Astrocyte (in vitro differentiated cells and primary cell): ENCODE data around the gene PAFAH2. TPM values are rescaled to one million over a fixed set of nuclear protein-coding genes. Genes with fewer than 3 reads are reported as not detected.
A peak's percentile ranks its signal among the peaks of the same experiment; 100 is the strongest.

Experiments used
- DNase-seq: peaks from one replicate; pipeline ENCODE4 v3.0.0-alpha.2; 2010; ENCODE audit warnings: low read depth
- FAIRE-seq: peaks from 2 replicates; lab custom pipeline; 2011; peaks lifted over from hg19 to GRCh38; lab: Jason Lieb, UNC
- H2AFZ ChIP-seq: 2 replicates; pipeline ENCODE4 v1.6.0; 2012; ENCODE audit warnings: low read depth, low read length, inconsistent platforms
- H3K27ac ChIP-seq: 2 replicates; pipeline ENCODE4 v1.5.1; 2011; ENCODE audit warnings: low read depth, low read length, inconsistent platforms
- H3K27me3 ChIP-seq: 2 replicates; pipeline ENCODE4 v1.6.0; 2011; ENCODE audit warnings: low read length, inconsistent platforms; ENCODE audit not compliant: insufficient read depth
- H3K36me3 ChIP-seq: 2 replicates; pipeline ENCODE4 v1.5.1; 2011; ENCODE audit warnings: low read length, inconsistent platforms; ENCODE audit not compliant: insufficient read depth
- H3K4me1 ChIP-seq: 2 replicates; pipeline ENCODE4 v1.5.1; 2011; ENCODE audit warnings: low read length, inconsistent platforms; ENCODE audit not compliant: insufficient read depth
- H3K4me2 ChIP-seq: 2 replicates; pipeline ENCODE4 v1.6.0; 2012; ENCODE audit warnings: low read length, inconsistent platforms
- H3K4me3 ChIP-seq: 2 replicates; pipeline ENCODE4 v1.5.1; 2011; ENCODE audit warnings: low read depth, mild to moderate bottlenecking, low read length, inconsistent platforms; ENCODE audit not compliant: insufficient read depth
- H3K79me2 ChIP-seq: 2 replicates; pipeline ENCODE4 v1.6.0; 2012; ENCODE audit warnings: mild to moderate bottlenecking, low read length, inconsistent platforms; ENCODE audit not compliant: insufficient read depth
- H3K9ac ChIP-seq: 2 replicates; pipeline ENCODE4 v1.6.0; 2012; ENCODE audit warnings: mild to moderate bottlenecking, low read length, inconsistent platforms
- H3K9me3 ChIP-seq: 2 replicates; pipeline ENCODE4 v1.5.1; 2012; ENCODE audit warnings: low read depth, mild to moderate bottlenecking, low read length, inconsistent platforms; ENCODE audit not compliant: insufficient read depth
- H4K20me1 ChIP-seq: 2 replicates; pipeline ENCODE4 v1.6.0; 2012; ENCODE audit warnings: low read length, inconsistent platforms; ENCODE audit not compliant: insufficient read depth
- H3K27ac Mint-ChIP-seq: one replicate; pipeline ENCODE4 v1.8.0; 2021; ENCODE audit warnings: mild to moderate bottlenecking, mixed read lengths; ENCODE audit not compliant: unreplicated experiment
- H3K27me3 Mint-ChIP-seq: one replicate; pipeline ENCODE4 v1.8.0; 2021; ENCODE audit warnings: low read depth, mixed read lengths; ENCODE audit not compliant: unreplicated experiment
- H3K36me3 Mint-ChIP-seq: one replicate; pipeline ENCODE4 v1.8.0; 2021; ENCODE audit warnings: low read depth, mixed read lengths; ENCODE audit not compliant: unreplicated experiment
- H3K4me1 Mint-ChIP-seq: one replicate; pipeline ENCODE4 v1.8.0; 2021; ENCODE audit warnings: low read depth, mixed read lengths; ENCODE audit not compliant: unreplicated experiment
- H3K4me3 Mint-ChIP-seq: one replicate; pipeline ENCODE4 v1.8.0; 2021; ENCODE audit warnings: mild to moderate bottlenecking, moderate library complexity, mixed read lengths; ENCODE audit not compliant: unreplicated experiment
- H3K9me3 Mint-ChIP-seq: one replicate; pipeline ENCODE4 v1.8.0; 2021; ENCODE audit warnings: mild to moderate bottlenecking, mixed read lengths; ENCODE audit not compliant: unreplicated experiment
- CTCF ChIP-seq: IDR thresholded peaks from 2 replicates; pipeline ENCODE4 v1.5.1; 2011; ENCODE audit warnings: low read depth, mild to moderate bottlenecking, inconsistent platforms, low read length, moderate library complexity; ENCODE audit not compliant: insufficient read depth
- EZH2 ChIP-seq: IDR thresholded peaks from 2 replicates; pipeline ENCODE4 v1.6.1; 2012; ENCODE audit warnings: mild to moderate bottlenecking, low read length, inconsistent platforms; ENCODE audit not compliant: insufficient read depth
- total RNA-seq: library from RNA; stranded (reverse); gene quantifications from 2 replicates; pipeline ENCODE4 v1.2.1, GENCODE V29; 2021

Gene PAFAH2
- total RNA-seq, 1 donor from 2014 or later, result 14.1 TPM

DNA sequence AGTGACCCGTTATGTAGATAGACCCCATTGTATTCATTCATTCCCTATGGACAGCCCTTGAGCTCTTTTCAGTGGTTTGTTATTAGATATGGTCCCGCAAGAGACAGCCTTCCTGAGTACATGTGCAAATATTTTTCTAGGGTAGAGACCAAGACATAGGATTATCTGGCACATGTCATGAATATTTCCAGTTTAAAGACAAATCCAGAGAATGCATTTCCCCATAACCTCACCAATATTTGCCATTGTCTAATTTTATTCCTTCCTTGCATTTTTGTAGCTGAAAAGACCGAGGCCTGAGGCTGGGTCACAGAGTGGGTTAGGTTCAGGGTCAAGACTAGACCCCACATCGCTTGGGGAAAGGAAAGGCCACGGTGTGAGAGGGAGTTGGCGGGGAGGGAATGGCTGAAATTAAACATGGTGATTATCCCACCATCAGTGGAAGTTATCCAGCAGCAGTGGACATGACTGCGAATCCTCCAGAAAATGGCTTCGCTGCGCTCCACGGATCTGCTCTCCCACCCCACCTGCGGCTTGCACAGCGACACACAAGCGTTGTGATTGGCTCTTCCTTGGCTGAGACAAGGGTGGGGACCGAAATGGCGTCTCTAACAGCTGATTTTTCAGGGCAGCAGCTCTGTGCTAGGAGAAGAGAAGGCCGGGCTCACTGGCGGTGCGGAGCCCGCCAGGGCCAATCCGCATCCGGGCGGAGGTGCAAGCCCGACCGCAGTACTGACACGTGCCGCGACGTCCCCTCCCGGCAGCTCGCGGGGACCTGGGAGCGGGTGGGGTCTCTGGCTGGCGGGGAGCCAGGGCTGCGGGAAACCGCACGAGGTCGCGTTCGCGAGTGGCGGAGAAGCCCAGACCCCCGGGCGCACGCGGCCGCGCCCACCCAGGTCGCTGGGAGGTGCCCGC is 75.5 kb downstream of the PAFAH2 start:
- H3K27ac ChIP-seq, result no peak overlapping the region
- peak overlapping the region; percentile 67 for H3K9ac ChIP-seq
- no peak for TF ChIP-seq EZH2
- no peak for TF ChIP-seq CTCF
- no peaks in the 10 kb centered on the region for H4K20me1 ChIP-seq
- no peaks in the 10 kb centered on the region for H3K79me2 ChIP-seq
- H3K4me2 ChIP-seq, result peak overlapping the region; percentile 94
- peak overlapping the region; percentile 79 for H3K4me3 Mint-ChIP-seq
- H3K4me1 Mint-ChIP-seq, result peaks cover 10% of the 10 kb centered on the region
- no peaks in the 10 kb centered on the region for H3K9me3 ChIP-seq
- DNase-seq (peak; percentile 33), FAIRE-seq (no peak)
- H3K4me1 ChIP-seq, result peaks cover 18% of the 10 kb centered on the region
- H3K9me3 Mint-ChIP-seq, result no peaks in the 10 kb centered on the region
- H3K36me3 Mint-ChIP-seq, result no peaks in the 10 kb centered on the region
- peaks cover 14% of the 10 kb centered on the region for H3K27me3 Mint-ChIP-seq
- peak overlapping the region; percentile 59 for H3K27ac Mint-ChIP-seq
- peak overlapping the region; percentile 87 for H2AFZ ChIP-seq
- peaks cover 5% of the 10 kb centered on the region for H3K27me3 ChIP-seq
- H3K36me3 ChIP-seq, result no peaks in the 10 kb centered on the region
- peak overlapping the region; percentile 57 for H3K4me3 ChIP-seq

DNA sequence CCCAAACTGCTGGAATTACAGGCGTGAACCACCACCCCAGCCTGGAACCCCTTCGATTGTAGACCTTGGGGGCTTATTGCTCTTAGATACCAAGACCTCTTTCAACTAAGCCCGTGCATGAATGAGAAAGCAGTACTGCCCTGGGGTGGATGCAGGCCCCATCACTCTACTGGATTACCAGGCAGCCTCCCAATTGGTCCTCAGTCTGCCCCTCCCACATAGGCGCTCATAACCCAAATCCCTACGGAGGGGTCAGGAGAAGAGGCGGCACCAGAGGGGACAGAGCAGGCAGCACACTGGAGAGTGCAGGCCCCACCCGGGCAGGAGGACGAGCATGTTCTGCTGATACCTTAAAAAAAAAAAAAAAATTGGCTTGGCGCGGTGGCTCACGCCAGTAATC is 79.2 kb downstream of the PAFAH2 start:
- Histone ChIP-seq H3K9me3 (no peaks in the 10 kb centered on the region), H2AFZ (no peak overlapping the region), H3K4me2 (no peak overlapping the region), H3K4me3 (no peak overlapping the region), H3K27ac (no peak overlapping the region), H3K79me2 (no peaks in the 10 kb centered on the region), H3K36me3 (no peaks in the 10 kb centered on the region), H3K9ac (no peak overlapping the region), H4K20me1 (no peaks in the 10 kb centered on the region), H3K27me3 (no peaks in the 10 kb centered on the region), H3K4me1 (peaks cover 16% of the 10 kb centered on the region)
- FAIRE-seq, result no peak
- Mint-ChIP-seq H3K9me3 (no peaks in the 10 kb centered on the region), H3K4me1 (peaks cover 19% of the 10 kb centered on the region), H3K27me3 (peaks cover 14% of the 10 kb centered on the region), H3K36me3 (no peaks in the 10 kb centered on the region), H3K27ac (no peak overlapping the region), H3K4me3 (no peak overlapping the region)
- no peak for DNase-seq
- TF ChIP-seq EZH2 (no peak), CTCF (no peak)

DNA sequence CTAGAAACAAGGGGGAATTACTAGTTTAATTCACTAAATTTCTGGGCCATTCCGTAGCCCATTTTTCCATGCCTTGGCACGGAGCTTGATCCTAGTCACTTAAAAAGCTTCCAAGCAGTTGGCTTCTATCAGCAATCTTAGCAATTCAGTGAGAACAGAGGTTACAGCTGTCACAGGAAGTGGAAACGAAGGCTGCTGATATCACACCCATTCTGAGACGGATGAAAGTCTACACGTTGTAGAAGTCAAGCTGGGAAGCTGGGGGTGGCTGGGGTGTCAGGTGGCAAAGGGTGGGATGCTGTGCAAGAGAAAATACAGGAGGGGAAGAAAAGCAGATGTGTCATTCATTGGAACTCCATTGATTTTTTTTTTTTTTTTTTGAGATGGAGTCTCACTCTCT is 79.9 kb downstream of the PAFAH2 start:
- Histone ChIP-seq H3K27ac (no peak overlapping the region), H3K9ac (no peak overlapping the region), H3K4me3 (no peak overlapping the region), H3K79me2 (no peaks in the 10 kb centered on the region), H3K4me1 (peaks cover 10% of the 10 kb centered on the region), H3K4me2 (no peak overlapping the region), H3K36me3 (no peaks in the 10 kb centered on the region), H2AFZ (no peak overlapping the region), H3K9me3 (no peaks in the 10 kb centered on the region), H4K20me1 (no peaks in the 10 kb centered on the region), H3K27me3 (no peaks in the 10 kb centered on the region)
- H3K27me3 Mint-ChIP-seq, result peaks cover 10% of the 10 kb centered on the region
- no peaks in the 10 kb centered on the region for H3K36me3 Mint-ChIP-seq
- DNase-seq (no peak), FAIRE-seq (no peak)
- H3K27ac Mint-ChIP-seq, result peak overlapping the region; percentile 72
- no peaks in the 10 kb centered on the region for H3K9me3 Mint-ChIP-seq
- TF ChIP-seq EZH2 (no peak), CTCF (no peak)
- H3K4me1 Mint-ChIP-seq, result peaks cover 19% of the 10 kb centered on the region
- no peak overlapping the region for H3K4me3 Mint-ChIP-seq
